Caco-2 (cell line): ENCODE results near the gene MYPOP. TPM values are rescaled to one million over a fixed set of nuclear protein-coding genes. Genes with fewer than 3 reads are reported as not detected.

Source experiments
- BruUV-seq: library from RNA; stranded (reverse); fragments of 400-500 nt; replicated peaks from 2 replicates; lab custom pipeline; 2021; lab: Mats Ljungman, UMichigan
- CTCF ChIA-PET: fragments of 300-600 bp; sonication (Branson Sonifier 250); formaldehyde crosslinking; loops from one replicate; lab custom pipeline; 2022; ENCODE audit warnings: antibody characterized with exemption; lab: Charles Lee
- POLR2A ChIA-PET: fragments of 300-600 bp; sonication (Branson Sonifier 250); formaldehyde crosslinking; loops from one replicate; lab custom pipeline; 2022; ENCODE audit warnings: antibody characterized with exemption; lab: Charles Lee
- DNase-seq, 2 experiments: peaks; one replicate each; pipeline versions ENCODE4 v3.0.0 to v3.0.0-alpha.2; 2020 to 2022
- H3K27me3 ChIP-seq: replicated peaks from 2 replicates; pipeline ENCODE4 v1.6.0; 2011; ENCODE audit warnings: low read length; ENCODE audit not compliant: control insufficient read depth, insufficient read depth
- H3K36me3 ChIP-seq: 2 replicates; pipeline ENCODE4 v1.5.1; 2011; ENCODE audit warnings: low read length; ENCODE audit not compliant: control insufficient read depth, insufficient read depth
- H3K4me1 ChIP-seq: fragments of 250-450 bp; sonication (Bioruptor Pico); 2 replicates; pipeline ENCODE4 v1.5.1; 2020; ENCODE audit warnings: mild to moderate bottlenecking
- H3K4me3 ChIP-seq: 2 replicates; pipeline ENCODE4 v1.5.1; 2011; ENCODE audit warnings: low read depth, mild to moderate bottlenecking, control low read depth, low read length
- H3K9me3 ChIP-seq: fragments of 250-450 bp; sonication (Bioruptor Pico); 2 replicates; pipeline ENCODE4 v1.5.1; 2020; ENCODE audit warnings: mild to moderate bottlenecking, moderate library complexity
- H3K27ac Mint-ChIP-seq: one replicate; pipeline ENCODE4 v1.8.0; 2022; ENCODE audit warnings: mixed read lengths; ENCODE audit not compliant: unreplicated experiment
- H3K27me3 Mint-ChIP-seq: one replicate; pipeline ENCODE4 v1.8.0; 2022; ENCODE audit warnings: mixed read lengths; ENCODE audit not compliant: insufficient read depth, unreplicated experiment
- H3K36me3 Mint-ChIP-seq: one replicate; pipeline ENCODE4 v1.8.0; 2022; ENCODE audit warnings: mild to moderate bottlenecking, mixed read lengths; ENCODE audit not compliant: insufficient read depth, unreplicated experiment
- H3K4me1 Mint-ChIP-seq: one replicate; pipeline ENCODE4 v1.8.0; 2022; ENCODE audit warnings: low read depth, mixed read lengths; ENCODE audit not compliant: unreplicated experiment
- H3K4me3 Mint-ChIP-seq: one replicate; pipeline ENCODE4 v1.8.0; 2022; ENCODE audit warnings: mild to moderate bottlenecking, moderate library complexity, mixed read lengths; ENCODE audit not compliant: unreplicated experiment
- H3K9me3 Mint-ChIP-seq: one replicate; pipeline ENCODE4 v1.8.0; 2022; ENCODE audit warnings: mixed read lengths; ENCODE audit not compliant: unreplicated experiment
- CTCF ChIP-seq, 2 experiments: fragments of 200-600 bp in 1 of 2; IDR thresholded peaks; 1 replicate in 1 of 2; 2 replicates in 1 of 2; pipeline versions ENCODE4 v1.5.1 to v1.8.0; 2011 to 2022; ENCODE audit warnings: antibody characterized with exemption in 1 of 2, control low read depth in 1 of 2, inconsistent platforms in 1 of 2, low read depth in 1 of 2, low read length in 1 of 2, mild to moderate bottlenecking in 1 of 2, moderate library complexity in 1 of 2; ENCODE audit not compliant: insufficient read depth in 1 of 2, severe bottlenecking in 1 of 2, unreplicated experiment in 1 of 2
- intact Hi-C: fragments of 100-400 bp; cut with micrococcal nuclease; formaldehyde crosslinking; loops from one replicate; pipeline ENCODE4 v1.10.0; 2022; ENCODE audit not compliant: unreplicated experiment
- total RNA-seq: library from RNA; stranded (reverse); gene quantifications from 2 replicates; pipeline ENCODE4 v1.2.3, GENCODE V29; 2022

The MYPOP gene
- total RNA-seq, 1 experiment from 2014 or later = 15.8 TPM

GRCh38 chr19:45883881-45884681 lies 18.3 kb downstream of the MYPOP start:
- POLR2A ChIA-PET = no interaction called here
- H3K9me3 Mint-ChIP-seq = no peaks in the 10 kb centered on the region
- H3K4me1 Mint-ChIP-seq = peaks cover 21% of the 10 kb centered on the region
- CTCF ChIA-PET = interaction anchor here (2.6 kb wide), 2 partner anchors 20 to 67 kb away, joined by 12 to 20 read pairs; partner anchors contain the start of gene FOXA3
- Histone ChIP-seq H3K4me1 (peaks cover 25% of the 10 kb centered on the region), H3K4me3 (no peak overlapping the region; the same call in 1 of the 2 replicates), H3K36me3 (no peaks in the 10 kb centered on the region), H3K27me3 (no peaks in the 10 kb centered on the region), H3K9me3 (no peaks in the 10 kb centered on the region)
- peaks cover 35% of the 10 kb centered on the region for H3K36me3 Mint-ChIP-seq
- no TSS peak for BruUV-seq
- no peak for DNase-seq
- no peaks in the 10 kb centered on the region for H3K27me3 Mint-ChIP-seq
- no peak for TF ChIP-seq CTCF (IDR thresholded peaks at IDR 0.05; ENCODE audit: insufficient read depth in 1 of 2, low read depth in 1 of 2, low read length in 1 of 2, severe bottlenecking in 1 of 2, unreplicated experiment in 1 of 2)
- peak overlapping the region; percentile 60 for H3K27ac Mint-ChIP-seq
- intact Hi-C loops = loop anchor here (1.0 to 5.0 kb wide), 3 partner anchors 67 to 133 kb away; no protein-coding TSS in a partner anchor
- H3K4me3 Mint-ChIP-seq = peak overlapping the region; percentile 65

- no peaks in the 10 kb centered on the region for H3K9me3 ChIP-seq
- H3K4me1 ChIP-seq = peaks cover 27% of the 10 kb centered on the region
- TF ChIP-seq CTCF (IDR thresholded peaks at IDR 0.05; ENCODE audit: insufficient read depth in 1 of 2, low read depth in 1 of 2, low read length in 1 of 2, severe bottlenecking in 1 of 2, unreplicated experiment in 1 of 2) = no peak
- H3K36me3 ChIP-seq = no peaks in the 10 kb centered on the region
- Mint-ChIP-seq H3K36me3 (peaks cover 35% of the 10 kb centered on the region), H3K4me3 (peak overlapping the region; percentile 65), H3K27ac (peak overlapping the region; percentile 60), H3K27me3 (no peaks in the 10 kb centered on the region), H3K4me1 (peaks cover 25% of the 10 kb centered on the region), H3K9me3 (no peaks in the 10 kb centered on the region)
- DNase-seq = no peak
- CTCF ChIA-PET = no interaction called here
- no peak overlapping the region for H3K4me3 ChIP-seq
- POLR2A ChIA-PET = no interaction called here
- intact Hi-C loops = loop anchor here (1.0 to 5.0 kb wide), 3 partner anchors 66 to 134 kb away; no protein-coding TSS in a partner anchor
- H3K27me3 ChIP-seq = no peaks in the 10 kb centered on the region
- BruUV-seq = no TSS peak
Observed at GRCh38 chr19:45883586-45883880, 18.9 kb downstream of the MYPOP start.

- Mint-ChIP-seq H3K27me3 (no peaks in the 10 kb centered on the region), H3K4me3 (peak overlapping the region; percentile 65), H3K9me3 (no peaks in the 10 kb centered on the region), H3K4me1 (peaks cover 31% of the 10 kb centered on the region), H3K27ac (peak overlapping the region; percentile 60), H3K36me3 (peaks cover 35% of the 10 kb centered on the region)
- Histone ChIP-seq H3K4me1 (peaks cover 30% of the 10 kb centered on the region), H3K4me3 (peak overlapping the region; percentile 48), H3K27me3 (no peaks in the 10 kb centered on the region), H3K36me3 (no peaks in the 10 kb centered on the region), H3K9me3 (no peaks in the 10 kb centered on the region)
- POLR2A ChIA-PET = interaction anchor here (0.6 to 2.4 kb wide), 8 partner anchors 13 to 421 kb away, joined by 3 to 84 read pairs (median 3); partner anchors contain the start of genes CCDC61, FOXA3, MYPOP and SYMPK
- peak; percentile 99 to 100 for TF ChIP-seq CTCF (IDR thresholded peaks at IDR 0.05; ENCODE audit: insufficient read depth in 1 of 2, low read depth in 1 of 2, low read length in 1 of 2, severe bottlenecking in 1 of 2, unreplicated experiment in 1 of 2)
- DNase-seq = peak; percentile 98 to 99
- TSS peak; percentile 72 for BruUV-seq
- CTCF ChIA-PET = interaction anchor here (0.6 to 4.3 kb wide), 14 partner anchors 9 to 1112 kb away, joined by 3 to 86 read pairs (median 3); partner anchors contain the start of genes CCDC61, FOXA3 and SYMPK
- intact Hi-C loops = loop anchor here (1.0 to 5.0 kb wide), 5 partner anchors 10 to 134 kb away; partner anchors contain the start of gene SYMPK
Observed at GRCh38 chr19:45882652-45883585, 19.5 kb downstream of the MYPOP start.
